VCaP (cell line): Measurements from ENCODE around the gene ATF6B.
A peak's percentile ranks its signal among the peaks of the same experiment; 100 is the strongest.

ENCODE experiments used
- H3K27ac ChIP-seq: fragments of 450-650 bp; 2 replicates; pipeline ENCODE4 v1.5.1; 2017
- TF ChIP-seq, protein P1 (sequence below): fragments of 450-650 bp; conservative IDR thresholded peaks from 2 replicates; pipeline ENCODE4 v1.5.1; 2017; ENCODE audit warnings: mild to moderate bottlenecking, moderate library complexity

The ATF6B gene

DNA sequence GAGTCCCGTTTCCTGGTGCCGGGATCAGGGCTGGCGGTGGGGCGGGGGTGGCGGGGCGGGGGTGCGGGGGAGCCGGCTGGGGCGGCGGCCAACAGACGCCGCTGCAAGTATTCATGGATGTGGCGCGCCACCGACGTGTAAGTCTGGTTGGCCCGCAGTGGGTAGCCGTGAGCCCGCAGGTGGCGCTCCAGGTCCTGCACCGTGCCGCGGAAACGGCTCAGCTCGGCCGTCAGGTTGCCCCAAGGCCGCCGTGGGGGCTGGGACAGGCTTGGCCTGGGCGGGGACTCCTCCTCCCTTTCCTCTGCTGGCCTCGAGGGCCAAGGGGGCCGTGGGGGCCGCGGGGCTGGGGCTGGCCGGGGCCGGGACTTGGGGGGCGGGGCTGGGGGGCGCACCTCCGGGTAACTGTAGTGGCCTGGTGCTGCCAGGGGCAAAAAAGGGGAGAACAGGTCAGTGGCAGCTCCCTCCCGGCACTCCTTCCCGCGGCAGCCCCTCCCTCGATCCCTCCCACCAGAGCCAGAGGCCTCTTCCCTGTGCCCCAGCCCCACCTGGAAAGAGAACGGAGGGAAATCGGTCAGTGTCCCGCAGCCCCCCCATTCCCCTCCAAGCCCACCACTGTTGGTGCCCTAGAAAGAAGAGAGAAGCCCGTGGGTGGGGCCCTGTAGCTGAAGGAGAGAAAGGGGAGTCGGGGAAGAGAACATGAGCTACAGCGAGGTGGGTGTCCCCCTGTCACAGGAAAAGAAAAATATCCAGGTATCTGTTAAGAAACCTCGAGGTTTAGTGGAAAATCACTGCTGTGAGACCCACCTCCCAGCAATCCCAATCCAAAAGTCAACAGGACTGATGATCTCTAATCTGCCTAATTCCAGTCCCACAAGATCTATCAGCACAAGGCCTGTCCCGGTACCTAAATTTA, 40.2 kb downstream of the ATF6B start:
- H3K27ac ChIP-seq, result no peak overlapping the region
- TF ChIP-seq, protein P1, sequence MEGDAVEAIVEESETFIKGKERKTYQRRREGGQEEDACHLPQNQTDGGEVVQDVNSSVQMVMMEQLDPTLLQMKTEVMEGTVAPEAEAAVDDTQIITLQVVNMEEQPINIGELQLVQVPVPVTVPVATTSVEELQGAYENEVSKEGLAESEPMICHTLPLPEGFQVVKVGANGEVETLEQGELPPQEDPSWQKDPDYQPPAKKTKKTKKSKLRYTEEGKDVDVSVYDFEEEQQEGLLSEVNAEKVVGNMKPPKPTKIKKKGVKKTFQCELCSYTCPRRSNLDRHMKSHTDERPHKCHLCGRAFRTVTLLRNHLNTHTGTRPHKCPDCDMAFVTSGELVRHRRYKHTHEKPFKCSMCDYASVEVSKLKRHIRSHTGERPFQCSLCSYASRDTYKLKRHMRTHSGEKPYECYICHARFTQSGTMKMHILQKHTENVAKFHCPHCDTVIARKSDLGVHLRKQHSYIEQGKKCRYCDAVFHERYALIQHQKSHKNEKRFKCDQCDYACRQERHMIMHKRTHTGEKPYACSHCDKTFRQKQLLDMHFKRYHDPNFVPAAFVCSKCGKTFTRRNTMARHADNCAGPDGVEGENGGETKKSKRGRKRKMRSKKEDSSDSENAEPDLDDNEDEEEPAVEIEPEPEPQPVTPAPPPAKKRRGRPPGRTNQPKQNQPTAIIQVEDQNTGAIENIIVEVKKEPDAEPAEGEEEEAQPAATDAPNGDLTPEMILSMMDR, result peak; percentile 71

DNA sequence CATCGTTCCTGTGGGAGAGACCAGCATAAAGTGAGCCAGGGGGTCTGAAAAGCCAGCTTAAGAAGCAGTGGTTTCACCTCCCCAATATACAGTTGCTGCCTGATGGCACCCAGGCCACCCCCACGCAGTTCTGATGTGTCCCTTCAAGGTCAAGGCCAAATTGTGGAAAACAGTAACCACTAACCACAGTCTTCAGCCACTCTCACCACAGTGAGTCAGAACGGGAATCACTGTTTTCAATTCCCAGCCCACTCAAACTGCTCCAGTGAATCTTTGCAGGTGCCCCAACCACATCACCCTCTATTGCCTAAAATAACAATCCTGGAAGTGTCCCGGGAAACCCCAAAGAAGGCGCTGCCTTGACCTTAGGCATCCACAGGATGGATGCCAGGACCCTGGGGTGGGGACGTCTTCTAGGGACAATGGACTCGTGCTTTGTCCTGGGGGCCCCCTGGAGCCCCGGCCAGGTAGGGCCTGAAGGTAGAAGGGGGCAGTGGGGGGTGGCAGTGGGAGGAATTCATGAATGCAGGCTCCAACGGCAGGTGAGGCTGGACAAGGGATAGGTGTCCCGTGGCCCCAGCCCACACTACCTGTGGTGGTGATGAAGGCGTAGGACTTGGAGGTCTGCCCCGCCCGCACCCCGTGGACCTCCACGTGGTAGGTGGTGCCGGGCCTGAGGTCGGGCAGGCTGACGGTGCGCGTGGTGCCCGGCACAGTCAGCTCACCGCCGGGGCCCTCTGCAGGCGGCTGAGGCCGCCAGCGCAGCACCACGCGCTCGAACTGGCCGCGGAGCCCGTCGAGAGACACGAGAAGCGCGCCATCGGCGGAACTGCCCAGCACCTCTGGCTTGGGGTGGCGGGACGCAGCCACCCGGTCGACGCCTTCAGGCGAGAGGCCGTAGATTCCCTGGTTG, 41.1 kb downstream of the ATF6B start:
- H3K27ac ChIP-seq, result no peak overlapping the region
- TF ChIP-seq, protein P1, result no peak

DNA sequence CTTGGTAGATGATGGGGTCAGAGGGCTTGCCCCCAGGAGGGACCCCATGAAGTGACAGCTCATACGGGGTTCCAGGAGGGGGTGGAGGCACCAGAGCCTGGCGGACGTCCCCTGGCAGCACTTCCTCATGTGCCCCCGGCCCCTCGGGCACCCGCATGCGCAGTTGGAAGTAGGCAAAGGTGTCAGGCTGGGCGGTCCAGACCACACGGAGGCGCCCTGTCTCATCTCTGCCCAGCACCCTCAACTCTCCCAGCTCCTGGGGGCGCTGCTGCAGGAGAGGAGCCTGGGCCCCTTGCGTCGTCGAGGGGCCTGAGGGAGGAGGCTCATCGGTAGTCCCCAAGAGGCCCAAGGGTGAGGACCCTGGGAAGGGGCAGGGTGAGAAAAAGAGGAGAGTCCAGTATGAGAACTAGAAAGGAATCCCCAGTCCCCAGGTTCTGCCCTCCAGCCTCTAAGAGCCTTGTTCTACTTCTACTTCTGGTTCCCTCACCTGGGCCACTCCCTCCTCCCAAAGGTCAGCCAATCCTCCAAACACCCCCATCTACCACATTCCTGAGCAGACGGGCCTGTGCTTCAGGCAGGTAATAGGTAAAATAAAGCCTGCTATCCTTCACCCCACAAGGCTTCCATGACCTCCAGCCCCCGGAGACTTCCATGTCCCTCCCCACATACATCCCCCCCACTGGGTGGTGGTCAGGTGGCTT, 42.1 kb downstream of the ATF6B start:
- no peak overlapping the region for H3K27ac ChIP-seq
- TF ChIP-seq, protein P1, result no peak

DNA sequence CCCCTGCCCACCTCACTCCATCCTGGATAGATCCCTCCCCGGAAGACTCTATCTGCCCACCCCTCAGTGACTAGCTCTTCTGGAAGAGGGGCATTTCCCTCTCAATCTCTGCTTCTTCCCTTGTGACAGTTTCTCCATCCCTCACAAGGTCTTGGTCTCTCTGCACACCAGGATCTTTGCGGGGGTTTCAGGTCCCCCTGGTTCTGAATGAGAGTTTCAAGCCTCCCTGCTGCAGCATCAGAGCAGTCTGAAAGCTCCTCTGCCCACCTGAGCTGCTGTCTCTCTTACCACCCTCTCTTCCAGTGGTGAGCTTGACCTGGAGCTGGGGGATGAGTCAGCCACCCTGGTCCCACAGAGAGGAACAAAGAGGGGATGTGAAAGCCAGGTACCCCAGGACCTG, 43.3 kb downstream of the ATF6B start:
- TF ChIP-seq, protein P1, result no peak
- H3K27ac ChIP-seq, result no peak overlapping the region

DNA sequence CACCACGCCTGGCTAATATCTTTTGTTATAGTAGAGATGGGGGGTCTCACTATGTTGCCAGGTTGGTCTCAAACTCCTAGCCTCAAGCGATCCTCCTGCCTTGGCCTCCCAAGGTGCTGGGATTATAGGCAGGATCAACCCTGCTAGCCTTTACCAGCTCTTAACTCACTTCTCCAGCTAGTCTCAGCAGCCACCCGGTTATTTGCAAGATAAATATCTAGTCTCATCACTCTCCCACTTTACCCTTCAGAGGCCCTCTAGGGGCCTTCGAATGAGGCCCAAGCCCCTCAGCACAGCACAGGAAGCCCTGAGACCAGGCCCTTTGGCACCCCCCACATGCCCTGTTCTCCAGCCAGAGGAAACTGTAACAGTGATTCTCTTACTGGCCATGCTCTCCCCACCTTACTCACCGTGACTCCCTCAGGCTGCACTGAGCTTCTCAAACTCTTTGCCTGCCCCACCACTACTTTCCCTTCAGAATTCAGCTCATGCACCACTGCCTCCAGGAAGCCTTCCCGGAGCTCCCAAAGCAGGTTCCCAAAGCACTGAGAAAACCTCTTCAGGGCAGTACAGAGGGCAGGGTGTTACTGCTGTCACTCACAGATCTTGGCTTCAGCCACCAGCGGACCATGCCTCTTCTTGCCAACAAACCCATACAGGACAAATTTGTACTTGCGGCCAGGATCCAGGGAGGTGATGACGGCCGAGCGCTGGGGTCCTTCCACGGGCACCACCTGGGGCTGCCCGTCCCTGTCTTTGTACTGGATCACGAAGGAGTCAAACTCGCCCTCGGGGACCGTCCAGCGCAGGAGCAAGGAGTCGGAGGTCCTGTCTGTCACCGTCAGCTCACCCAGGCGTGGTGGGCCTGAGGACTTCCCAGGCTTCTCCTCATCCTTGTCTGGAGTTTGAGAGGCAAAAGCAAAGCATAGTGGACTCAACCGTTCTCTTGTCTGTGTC, 44.0 kb downstream of the ATF6B start:
- H3K27ac ChIP-seq, result no peak overlapping the region

DNA sequence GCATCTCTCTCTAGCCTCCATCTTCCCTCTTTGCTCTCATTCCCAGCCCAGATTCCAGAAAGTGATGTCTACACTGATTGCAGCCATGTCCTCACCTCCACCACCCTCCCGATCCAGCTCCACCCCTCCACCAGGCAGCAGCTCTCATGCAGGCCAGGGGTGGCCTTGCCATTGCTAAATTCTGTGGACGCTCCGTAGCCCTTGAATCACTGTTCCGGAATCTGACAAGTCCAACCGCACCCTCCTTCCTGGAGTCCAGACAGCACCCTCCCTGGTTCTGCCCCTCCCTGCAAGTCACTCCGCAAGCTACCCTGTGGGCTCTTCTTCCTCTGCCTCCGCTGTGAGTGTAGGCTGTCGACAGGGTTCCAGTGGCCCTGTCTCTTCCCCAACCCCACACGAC, 45.1 kb downstream of the ATF6B start:
- TF ChIP-seq, protein P1, result no peak
- H3K27ac ChIP-seq, result no peak overlapping the region

More for the DNA sequence above, 44.0 kb downstream of the ATF6B start:
- TF ChIP-seq, protein P1, result no peak
